NCI-H460 (cell line): ENCODE results near the gene SLA2. TPM values are rescaled to one million over a fixed set of nuclear protein-coding genes. Genes with fewer than 3 reads are reported as not detected.
"Not testable (repeated sequence)": the region's sequence is repeated elsewhere in the genome, so short reads cannot be mapped to it uniquely, and the experiment has no call there.

ENCODE experiments used
- DNase-seq: peaks from one replicate; pipeline ENCODE4 v3.0.0-alpha.2; 2016; ENCODE audit warnings: low read depth; ENCODE audit errors: extremely low read depth
- total RNA-seq: library from RNA; depleted of rRNA; stranded (reverse); fragments of >200 nt; shearing (Covaris generic); gene quantifications from 2 replicates; pipeline ENCODE4 v1.2.3, GENCODE V29; 2014

Gene SLA2
- total RNA-seq, 1 experiment from 2014 or later: 0.05 TPM

GRCh38 chr20:36647196-36648121 lies 1.5 kb upstream of the SLA2 start:
- no peak for DNase-seq

- DNase-seq: no peak
Observed at GRCh38 chr20:36646678-36647077, 682 bp upstream of the SLA2 start.

- no peak for DNase-seq
Observed at GRCh38 chr20:36645353-36645752, 643 bp downstream of the SLA2 start.

GRCh38 chr20:36644706-36645095 lies 1.3 kb downstream of the SLA2 start:
- no peak for DNase-seq

- DNase-seq: no peak
Observed at GRCh38 chr20:36644032-36644705, 1.8 kb downstream of the SLA2 start.

- no peak for DNase-seq
Observed at GRCh38 chr20:36642136-36642535, 3.9 kb downstream of the SLA2 start.

- DNase-seq: no peak
Observed at GRCh38 chr20:36641506-36641843, 4.5 kb downstream of the SLA2 start.

GRCh38 chr20:36638876-36639400 lies 7.1 kb downstream of the SLA2 start:
- DNase-seq: not testable (repeated sequence)

- DNase-seq: no peak
Observed at GRCh38 chr20:36634342-36634741, 11.7 kb downstream of the SLA2 start.

- no peak for DNase-seq
Observed at GRCh38 chr20:36633285-36633772, 12.7 kb downstream of the SLA2 start.

- no peak for DNase-seq
Observed at GRCh38 chr20:36632487-36633284, 13.3 kb downstream of the SLA2 start.

GRCh38 chr20:36632147-36632486 lies 13.9 kb downstream of the SLA2 start:
- DNase-seq: no peak

GRCh38 chr20:36631646-36632045 lies 14.3 kb downstream of the SLA2 start:
- no peak for DNase-seq

GRCh38 chr20:36629719-36630681 lies 16.0 kb downstream of the SLA2 start:
- no peak for DNase-seq

- DNase-seq: no peak
Observed at GRCh38 chr20:36628076-36628475, 17.9 kb downstream of the SLA2 start.

- DNase-seq: no peak
Observed at GRCh38 chr20:36624944-36625324, 21.1 kb downstream of the SLA2 start.

- DNase-seq: no peak
Observed at GRCh38 chr20:36624068-36624943, 21.7 kb downstream of the SLA2 start.

- DNase-seq: no peak
Observed at GRCh38 chr20:36623444-36623843, 22.6 kb downstream of the SLA2 start.

- DNase-seq: no peak
Observed at GRCh38 chr20:36620917-36621316, 25.1 kb downstream of the SLA2 start.
